ENCODE data around the gene MTMR12. TPM values are rescaled to one million over a fixed set of nuclear protein-coding genes. Genes with fewer than 3 reads are reported as not detected.

Gene MTMR12
- polyA plus RNA-seq, 1 donor, result 19.1 TPM

DNA sequence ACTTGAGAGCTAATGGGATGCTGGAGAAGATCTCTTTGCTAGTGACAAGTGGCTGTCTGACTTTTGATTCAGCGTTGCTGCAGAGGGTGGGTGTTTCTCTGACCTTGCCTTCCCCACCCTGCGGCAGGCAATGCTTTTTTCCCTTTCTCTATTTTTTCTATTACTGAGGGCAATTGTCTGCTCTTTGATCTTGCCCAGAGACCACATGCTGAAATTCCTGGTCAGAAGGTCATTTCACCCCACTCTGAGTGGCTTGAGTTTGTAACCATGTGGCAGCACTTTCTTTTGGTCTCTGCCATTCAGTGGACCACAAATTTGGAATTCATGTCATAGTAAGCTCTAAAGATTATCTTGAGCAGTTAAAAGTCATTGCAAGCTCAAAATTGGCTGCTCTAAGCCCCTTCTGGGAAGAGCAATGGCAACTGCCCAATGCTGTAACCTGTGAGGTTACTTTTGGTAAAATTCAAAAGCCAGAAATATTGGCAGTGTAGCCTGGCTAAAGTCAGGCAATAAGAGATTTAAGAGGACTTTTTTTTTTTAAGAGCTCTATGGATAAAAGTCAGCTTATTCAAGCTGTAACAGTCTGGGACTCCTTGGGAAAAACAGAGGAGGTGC is 30.4 kb upstream of the MTMR12 start:
- no peaks in the 10 kb centered on the region for H3K36me3 ChIP-seq (ENCODE audit: control insufficient read depth, insufficient read depth, low read length)
- peaks cover 17% of the 10 kb centered on the region for H3K9me3 ChIP-seq (ENCODE audit: control insufficient read depth, low read depth, low read length)
- WGBS (ENCODE audit: insufficient coverage, low lambda C conversion rate), result 80% methylated on average over 2 of the region's 2 CpGs
- no peaks in the 10 kb centered on the region for H3K27me3 ChIP-seq (ENCODE audit: control insufficient read depth, insufficient read depth, low read length)
- DNase-seq, result no peak
- H3K27ac ChIP-seq (ENCODE audit: low read length), result no peak overlapping the region
- H3K4me3 ChIP-seq (ENCODE audit: low read length), result no peak overlapping the region
- H3K4me1 ChIP-seq (ENCODE audit: control insufficient read depth, insufficient read depth, low read length), result no peaks in the 10 kb centered on the region

DNA sequence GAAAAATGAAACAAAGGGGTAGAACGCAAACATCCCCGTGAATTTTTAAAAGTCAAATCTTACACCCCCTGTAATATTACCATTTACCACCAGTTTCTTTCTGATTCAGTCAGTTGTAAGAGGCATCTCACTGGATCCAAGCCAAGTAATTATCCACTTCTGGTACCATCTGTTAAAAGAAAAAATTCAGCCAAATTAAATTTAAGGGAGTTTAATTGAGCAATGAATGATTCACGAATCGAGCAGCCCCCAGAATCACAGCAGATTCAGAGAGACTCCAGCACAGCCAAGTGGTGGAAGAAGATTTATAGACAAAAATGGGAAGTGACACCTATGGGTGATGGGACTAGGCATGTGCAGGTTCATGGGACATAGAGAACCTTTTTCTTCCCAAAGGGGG is 29.9 kb upstream of the MTMR12 start:
- no peak for DNase-seq
- no peaks in the 10 kb centered on the region for H3K27me3 ChIP-seq (ENCODE audit: control insufficient read depth, insufficient read depth, low read length)
- H3K9me3 ChIP-seq (ENCODE audit: control insufficient read depth, low read depth, low read length), result peaks cover 17% of the 10 kb centered on the region
- WGBS (ENCODE audit: insufficient coverage, low lambda C conversion rate), result 59% methylated on average over 2 of the region's 4 CpGs
- no peak overlapping the region for H3K4me3 ChIP-seq (ENCODE audit: low read length)
- H3K36me3 ChIP-seq (ENCODE audit: control insufficient read depth, insufficient read depth, low read length), result no peaks in the 10 kb centered on the region
- H3K4me1 ChIP-seq (ENCODE audit: control insufficient read depth, insufficient read depth, low read length), result no peaks in the 10 kb centered on the region
- no peak overlapping the region for H3K27ac ChIP-seq (ENCODE audit: low read length)

GRCh38 chr5:32339878-32340277 is 27.1 kb upstream of the MTMR12 start:
- Histone ChIP-seq H3K36me3 (ENCODE audit: control insufficient read depth, insufficient read depth, low read length) (no peaks in the 10 kb centered on the region), H3K9me3 (ENCODE audit: control insufficient read depth, low read depth, low read length) (peaks cover 13% of the 10 kb centered on the region), H3K27ac (ENCODE audit: low read length) (no peak overlapping the region), H3K27me3 (ENCODE audit: control insufficient read depth, insufficient read depth, low read length) (no peaks in the 10 kb centered on the region), H3K4me3 (ENCODE audit: low read length) (no peak overlapping the region), H3K4me1 (ENCODE audit: control insufficient read depth, insufficient read depth, low read length) (no peaks in the 10 kb centered on the region)
- no peak for DNase-seq
- no CpG with 5 or more reads among the region's 4 CpGs for WGBS (ENCODE audit: insufficient coverage, low lambda C conversion rate)

GRCh38 chr5:32339198-32339597 is 26.5 kb upstream of the MTMR12 start:
- H3K9me3 ChIP-seq (ENCODE audit: control insufficient read depth, low read depth, low read length), result peaks cover 13% of the 10 kb centered on the region
- H3K4me3 ChIP-seq (ENCODE audit: low read length), result no peak overlapping the region
- no peaks in the 10 kb centered on the region for H3K27me3 ChIP-seq (ENCODE audit: control insufficient read depth, insufficient read depth, low read length)
- H3K4me1 ChIP-seq (ENCODE audit: control insufficient read depth, insufficient read depth, low read length), result no peaks in the 10 kb centered on the region
- no peaks in the 10 kb centered on the region for H3K36me3 ChIP-seq (ENCODE audit: control insufficient read depth, insufficient read depth, low read length)
- DNase-seq, result no peak
- no peak overlapping the region for H3K27ac ChIP-seq (ENCODE audit: low read length)
- 83% methylated on average over 2 of the region's 2 CpGs for WGBS (ENCODE audit: insufficient coverage, low lambda C conversion rate)

GRCh38 chr5:32332966-32333365 is 20.2 kb upstream of the MTMR12 start:
- Histone ChIP-seq H3K9me3 (ENCODE audit: control insufficient read depth, low read depth, low read length) (no peaks in the 10 kb centered on the region), H3K27ac (ENCODE audit: low read length) (no peak overlapping the region), H3K4me3 (ENCODE audit: low read length) (no peak overlapping the region), H3K4me1 (ENCODE audit: control insufficient read depth, insufficient read depth, low read length) (peaks cover 22% of the 10 kb centered on the region), H3K27me3 (ENCODE audit: control insufficient read depth, insufficient read depth, low read length) (no peaks in the 10 kb centered on the region), H3K36me3 (ENCODE audit: control insufficient read depth, insufficient read depth, low read length) (no peaks in the 10 kb centered on the region)
- 100% methylated on average over 5 of the region's 10 CpGs for WGBS (ENCODE audit: insufficient coverage, low lambda C conversion rate)
- no peak for DNase-seq

GRCh38 chr5:32332361-32332760 is 19.6 kb upstream of the MTMR12 start:
- Histone ChIP-seq H3K36me3 (ENCODE audit: control insufficient read depth, insufficient read depth, low read length) (no peaks in the 10 kb centered on the region), H3K4me3 (ENCODE audit: low read length) (no peak overlapping the region), H3K27ac (ENCODE audit: low read length) (no peak overlapping the region), H3K27me3 (ENCODE audit: control insufficient read depth, insufficient read depth, low read length) (no peaks in the 10 kb centered on the region), H3K9me3 (ENCODE audit: control insufficient read depth, low read depth, low read length) (no peaks in the 10 kb centered on the region), H3K4me1 (ENCODE audit: control insufficient read depth, insufficient read depth, low read length) (peaks cover 22% of the 10 kb centered on the region)
- DNase-seq, result no peak
- WGBS (ENCODE audit: insufficient coverage, low lambda C conversion rate), result 100% methylated on average over 1 of the region's 1 CpG

DNA sequence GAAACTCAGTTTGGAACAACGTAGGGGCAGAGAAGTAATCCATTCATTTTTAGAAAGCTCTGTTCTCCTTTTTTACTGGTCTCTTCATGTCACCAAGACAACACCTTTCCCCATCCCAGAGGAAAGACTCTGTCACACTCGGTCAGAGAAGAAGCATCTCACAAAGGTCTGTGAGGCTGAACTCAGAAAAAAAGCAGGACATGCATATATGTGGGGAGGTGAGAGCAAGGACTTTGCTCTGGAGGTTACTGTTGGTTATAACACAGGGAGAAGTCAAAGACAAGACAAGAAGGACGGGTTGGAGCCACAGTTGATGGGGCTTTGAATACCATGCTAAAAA is 19.2 kb upstream of the MTMR12 start:
- DNase-seq, result no peak
- 0% methylated on average over 1 of the region's 3 CpGs for WGBS (ENCODE audit: insufficient coverage, low lambda C conversion rate)
- H3K27me3 ChIP-seq (ENCODE audit: control insufficient read depth, insufficient read depth, low read length), result no peaks in the 10 kb centered on the region
- no peak overlapping the region for H3K4me3 ChIP-seq (ENCODE audit: low read length)
- H3K4me1 ChIP-seq (ENCODE audit: control insufficient read depth, insufficient read depth, low read length), result peaks cover 22% of the 10 kb centered on the region
- no peaks in the 10 kb centered on the region for H3K9me3 ChIP-seq (ENCODE audit: control insufficient read depth, low read depth, low read length)
- H3K36me3 ChIP-seq (ENCODE audit: control insufficient read depth, insufficient read depth, low read length), result no peaks in the 10 kb centered on the region
- H3K27ac ChIP-seq (ENCODE audit: low read length), result peak overlapping the region; percentile 76

DNA sequence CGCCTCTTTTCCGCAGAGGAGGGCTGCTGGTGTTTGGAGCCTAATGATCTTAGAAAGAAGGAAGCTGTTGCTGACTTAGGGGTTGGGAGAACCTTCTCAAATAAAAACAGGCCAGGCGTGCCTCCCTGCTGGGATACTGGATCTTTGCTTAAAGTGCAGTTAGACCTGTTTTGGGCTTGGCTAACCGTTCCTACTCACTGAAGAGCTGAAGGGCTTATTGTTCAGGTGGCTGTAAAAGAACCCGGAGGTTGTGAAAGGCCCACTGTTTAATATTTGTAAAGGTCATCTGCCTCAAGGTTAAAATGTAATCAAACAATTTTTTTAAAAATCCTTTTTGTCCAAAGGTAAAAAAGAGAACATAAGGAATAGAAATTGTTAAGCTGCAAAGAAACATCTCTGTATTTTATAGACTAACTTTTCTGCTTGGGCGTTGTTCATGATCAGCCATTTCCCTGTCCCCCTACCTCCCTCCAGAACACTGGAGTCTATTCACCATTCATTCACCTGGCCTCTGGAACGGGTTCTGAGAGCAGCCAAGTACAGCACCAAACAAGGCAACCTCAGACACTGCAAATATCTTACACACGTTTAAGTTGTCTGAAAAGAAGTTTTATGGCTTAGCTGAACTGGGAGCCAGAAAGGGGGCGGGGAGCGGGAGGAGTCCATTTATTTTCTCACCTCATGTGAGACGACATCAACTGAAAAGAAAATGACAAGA is 18.6 kb upstream of the MTMR12 start:
- Histone ChIP-seq H3K27me3 (ENCODE audit: control insufficient read depth, insufficient read depth, low read length) (no peaks in the 10 kb centered on the region), H3K36me3 (ENCODE audit: control insufficient read depth, insufficient read depth, low read length) (no peaks in the 10 kb centered on the region), H3K4me1 (ENCODE audit: control insufficient read depth, insufficient read depth, low read length) (peaks cover 22% of the 10 kb centered on the region), H3K4me3 (ENCODE audit: low read length) (no peak overlapping the region), H3K27ac (ENCODE audit: low read length) (peak overlapping the region; percentile 76), H3K9me3 (ENCODE audit: control insufficient read depth, low read depth, low read length) (no peaks in the 10 kb centered on the region)
- peak; percentile 46 to 79 for DNase-seq
- WGBS (ENCODE audit: insufficient coverage, low lambda C conversion rate), result 14% methylated on average over 2 of the region's 11 CpGs

DNA sequence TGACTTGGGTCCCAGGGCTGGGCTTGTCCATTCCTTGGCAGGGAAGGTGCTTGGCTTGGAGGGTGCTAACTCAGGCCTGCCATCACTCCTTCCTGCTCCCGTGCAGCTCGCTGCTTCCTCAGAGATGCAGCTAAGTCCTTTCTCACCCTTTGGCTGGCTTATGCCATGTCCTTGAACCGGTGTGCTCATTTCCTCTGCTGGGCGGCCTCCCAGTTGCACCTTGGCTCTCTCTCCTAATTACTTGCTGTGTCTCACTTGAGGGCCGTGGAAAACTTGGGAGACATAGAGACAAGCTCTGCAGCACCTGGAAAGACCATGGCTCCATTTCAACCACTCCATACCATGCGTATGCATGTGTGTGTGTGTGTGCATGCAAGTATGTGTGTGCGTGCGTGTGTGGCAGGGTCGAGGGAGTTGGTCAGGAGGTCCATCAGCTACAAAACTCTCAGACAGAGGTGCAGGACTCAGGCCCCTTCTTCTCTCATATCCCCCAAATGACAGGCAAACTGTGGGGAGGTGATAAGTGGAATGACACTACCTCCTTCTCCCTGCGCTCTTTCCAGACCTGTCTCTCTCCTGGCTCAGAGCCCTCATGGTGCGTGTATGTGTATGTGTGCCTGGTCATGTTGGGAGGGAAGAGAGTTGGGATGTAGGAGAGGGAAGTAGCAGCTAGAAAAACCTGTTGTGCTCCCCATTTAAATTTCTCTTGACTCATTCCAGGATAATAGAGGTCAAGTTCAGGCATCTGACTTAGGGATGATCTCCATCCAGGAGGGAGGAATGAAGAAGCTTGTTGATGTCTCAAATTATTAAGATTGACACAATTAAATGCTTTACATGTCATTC is 17.6 kb upstream of the MTMR12 start:
- H3K4me1 ChIP-seq (ENCODE audit: control insufficient read depth, insufficient read depth, low read length), result peaks cover 22% of the 10 kb centered on the region
- no peak for DNase-seq
- peak overlapping the region; percentile 76 for H3K27ac ChIP-seq (ENCODE audit: low read length)
- H3K27me3 ChIP-seq (ENCODE audit: control insufficient read depth, insufficient read depth, low read length), result no peaks in the 10 kb centered on the region
- H3K9me3 ChIP-seq (ENCODE audit: control insufficient read depth, low read depth, low read length), result no peaks in the 10 kb centered on the region
- no peaks in the 10 kb centered on the region for H3K36me3 ChIP-seq (ENCODE audit: control insufficient read depth, insufficient read depth, low read length)
- WGBS (ENCODE audit: insufficient coverage, low lambda C conversion rate), result no CpG with 5 or more reads among the region's 11 CpGs
- no peak overlapping the region for H3K4me3 ChIP-seq (ENCODE audit: low read length)

DNA sequence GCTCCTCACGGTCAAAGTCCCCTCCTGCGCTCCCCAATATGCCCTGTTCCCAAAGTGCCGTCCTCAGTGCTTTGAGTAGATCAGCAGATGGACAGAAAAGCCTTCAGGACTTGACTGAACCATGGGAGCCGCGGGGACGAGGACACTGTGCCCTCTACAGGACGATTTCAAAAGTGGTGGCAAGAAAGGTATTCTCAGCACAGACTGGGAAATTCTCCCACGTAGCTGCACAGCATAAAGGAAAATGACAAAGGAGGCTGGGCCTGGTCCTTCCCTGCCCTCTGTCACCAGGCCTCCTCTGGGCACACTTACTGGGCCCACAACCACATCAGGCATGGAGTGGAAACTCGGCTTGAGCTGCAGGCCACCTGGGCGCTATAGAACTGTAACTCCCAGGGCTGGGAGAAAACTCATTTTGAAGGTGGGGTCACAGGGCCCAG is 16.7 kb upstream of the MTMR12 start:
- H3K4me1 ChIP-seq (ENCODE audit: control insufficient read depth, insufficient read depth, low read length), result peaks cover 22% of the 10 kb centered on the region
- peak; percentile 48 to 52 for DNase-seq
- WGBS (ENCODE audit: insufficient coverage, low lambda C conversion rate), result no CpG with 5 or more reads among the region's 10 CpGs
- H3K27ac ChIP-seq (ENCODE audit: low read length), result no peak overlapping the region
- no peaks in the 10 kb centered on the region for H3K27me3 ChIP-seq (ENCODE audit: control insufficient read depth, insufficient read depth, low read length)
- H3K36me3 ChIP-seq (ENCODE audit: control insufficient read depth, insufficient read depth, low read length), result no peaks in the 10 kb centered on the region
- no peak overlapping the region for H3K4me3 ChIP-seq (ENCODE audit: low read length)
- H3K9me3 ChIP-seq (ENCODE audit: control insufficient read depth, low read depth, low read length), result no peaks in the 10 kb centered on the region
